Measurements from ENCODE around the gene FSIP1.

The FSIP1 gene

DNA sequence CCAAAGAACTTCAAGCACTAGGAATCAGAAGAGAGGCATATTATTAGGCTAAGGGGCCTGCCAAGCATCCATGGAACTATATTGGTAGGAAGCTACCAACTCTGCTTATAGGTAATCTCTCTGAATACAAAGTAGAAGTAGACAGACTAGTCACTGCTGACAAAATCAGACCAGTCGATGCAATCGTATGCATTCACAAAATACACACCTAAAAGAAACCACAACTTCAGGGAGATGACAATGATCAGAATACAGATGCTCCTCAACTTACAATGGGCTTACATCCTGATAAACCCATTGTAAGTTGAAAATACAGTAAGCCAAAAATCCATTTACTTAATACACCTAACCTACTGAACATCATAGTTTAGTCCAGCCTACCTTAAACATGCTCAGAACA is 94.7 kb downstream of the FSIP1 start:
- no peak for DNase-seq (ENCODE audit: low read depth in 2 of 2, low spot score in 1 of 2)

GRCh38 chr15:39685999-39686613 is 96.5 kb downstream of the FSIP1 start:
- DNase-seq (ENCODE audit: low read depth in 2 of 2, low spot score in 1 of 2) = no peak

DNA sequence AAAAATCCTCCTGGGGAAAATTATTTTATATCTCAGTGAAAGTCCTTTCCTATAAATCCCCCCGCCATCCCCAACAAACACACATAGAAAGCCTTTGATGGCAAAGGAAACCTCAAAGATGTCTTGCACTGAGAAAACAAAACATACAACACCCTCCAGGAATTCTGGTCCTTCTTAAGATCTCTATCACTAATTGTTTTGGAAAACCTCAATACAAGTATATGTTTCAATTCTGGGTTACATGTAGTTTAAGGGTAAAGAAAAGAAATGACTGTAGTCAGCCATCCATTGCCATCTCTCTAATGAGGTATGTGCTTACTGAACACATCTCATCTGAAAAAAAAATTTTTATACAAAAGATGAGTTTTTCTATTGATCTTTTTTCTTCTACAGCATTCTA is 97.3 kb downstream of the FSIP1 start:
- no peak for DNase-seq (ENCODE audit: low read depth in 2 of 2, low spot score in 1 of 2)

DNA sequence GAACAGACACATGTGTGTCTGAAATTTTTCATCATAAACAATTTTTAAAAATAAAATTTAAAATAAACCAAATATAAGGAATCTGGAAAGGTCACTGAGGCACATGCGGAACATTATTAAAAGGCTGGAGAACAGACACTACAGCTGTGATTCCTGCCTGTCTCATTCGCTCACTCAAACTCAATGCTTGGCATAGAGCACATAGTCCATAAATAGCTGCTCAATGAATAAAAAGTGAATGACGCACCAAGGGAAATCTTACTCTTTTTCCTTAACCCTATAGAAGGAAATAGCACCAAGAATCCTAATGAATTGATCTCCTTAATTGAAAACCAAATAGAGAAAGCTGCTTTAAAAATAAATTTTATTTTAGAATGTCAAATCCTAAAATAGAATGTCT is 98.4 kb downstream of the FSIP1 start:
- DNase-seq (ENCODE audit: low read depth in 2 of 2, low spot score in 1 of 2) = no peak

DNA sequence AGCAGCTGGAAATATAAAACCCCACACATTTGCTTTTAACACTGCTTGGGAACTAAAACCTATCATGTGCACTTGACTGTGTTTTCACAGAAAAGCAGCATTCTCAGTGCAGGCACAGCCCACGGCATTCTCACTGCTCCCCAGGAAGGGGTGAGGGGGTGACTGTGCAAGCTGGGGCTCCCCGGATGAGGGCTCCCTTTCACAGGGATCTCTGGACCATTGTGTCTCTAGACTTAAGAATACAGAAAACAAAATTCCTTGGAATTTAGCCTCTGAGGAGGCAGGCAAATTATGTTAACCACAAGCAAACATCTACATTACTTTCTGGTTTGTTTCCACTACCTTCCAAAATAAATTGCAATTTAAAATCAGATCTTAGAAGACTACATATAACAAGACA is 100.3 kb downstream of the FSIP1 start:
- no peak for DNase-seq (ENCODE audit: low read depth in 2 of 2, low spot score in 1 of 2)

- no peak for DNase-seq (ENCODE audit: low read depth in 2 of 2, low spot score in 1 of 2)
Measured at GRCh38 chr15:39680868-39681267, 101.8 kb downstream of the FSIP1 start.

- no peak for DNase-seq (ENCODE audit: low read depth in 2 of 2, low spot score in 1 of 2)
Measured at GRCh38 chr15:39672666-39673065, 110.0 kb downstream of the FSIP1 start.

GRCh38 chr15:39672184-39672583 is 110.5 kb downstream of the FSIP1 start:
- DNase-seq (ENCODE audit: low read depth in 2 of 2, low spot score in 1 of 2) = no peak

GRCh38 chr15:39670687-39671086 is 112.0 kb downstream of the FSIP1 start:
- DNase-seq (ENCODE audit: low read depth in 2 of 2, low spot score in 1 of 2) = no peak

- DNase-seq (ENCODE audit: low read depth in 2 of 2, low spot score in 1 of 2) = no peak
Measured at GRCh38 chr15:39669661-39670060, 113.0 kb downstream of the FSIP1 start.

- DNase-seq (ENCODE audit: low read depth in 2 of 2, low spot score in 1 of 2) = no peak
Measured at GRCh38 chr15:39669241-39669640, 113.4 kb downstream of the FSIP1 start.

- DNase-seq (ENCODE audit: low read depth in 2 of 2, low spot score in 1 of 2) = no peak
Measured at GRCh38 chr15:39668457-39668856, 114.2 kb downstream of the FSIP1 start.

- DNase-seq (ENCODE audit: low read depth in 2 of 2, low spot score in 1 of 2) = no peak
Measured at GRCh38 chr15:39667382-39668127, 115.1 kb downstream of the FSIP1 start.

GRCh38 chr15:39666677-39667076 is 116.0 kb downstream of the FSIP1 start:
- DNase-seq (ENCODE audit: low read depth in 2 of 2, low spot score in 1 of 2) = no peak

- no peak for DNase-seq (ENCODE audit: low read depth in 2 of 2, low spot score in 1 of 2)
Measured at GRCh38 chr15:39665629-39666250, 116.9 kb downstream of the FSIP1 start.

GRCh38 chr15:39663704-39664250 is 118.9 kb downstream of the FSIP1 start:
- DNase-seq (ENCODE audit: low read depth in 2 of 2, low spot score in 1 of 2) = no peak

- DNase-seq (ENCODE audit: low read depth in 2 of 2, low spot score in 1 of 2) = no peak
Measured at GRCh38 chr15:39661776-39662175, 120.9 kb downstream of the FSIP1 start.

- DNase-seq (ENCODE audit: low read depth in 2 of 2, low spot score in 1 of 2) = no peak
Measured at GRCh38 chr15:39658740-39659139, 123.9 kb downstream of the FSIP1 start.

GRCh38 chr15:39657668-39658067 is 125.0 kb downstream of the FSIP1 start:
- no peak for DNase-seq (ENCODE audit: low read depth in 2 of 2, low spot score in 1 of 2)

DNA sequence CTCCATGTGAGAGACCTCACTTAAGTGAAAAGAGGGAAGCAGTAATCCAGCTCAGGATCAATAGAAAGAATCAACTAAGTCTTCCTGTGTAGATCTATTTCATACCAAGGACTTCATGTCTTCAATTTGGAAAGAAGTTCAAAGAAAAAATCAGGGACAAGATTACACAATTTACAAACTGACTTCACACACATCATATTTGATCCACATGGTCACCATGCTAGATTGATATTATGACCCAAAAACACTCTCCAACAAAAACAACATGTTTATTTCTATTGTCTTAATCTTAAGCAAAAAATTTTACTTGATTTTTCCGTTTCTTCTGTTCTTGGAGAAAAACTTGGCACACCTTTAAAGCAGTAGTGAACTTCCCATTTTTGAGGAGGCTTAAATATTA is 125.5 kb downstream of the FSIP1 start:
- no peak for DNase-seq (ENCODE audit: low read depth in 2 of 2, low spot score in 1 of 2)

DNA sequence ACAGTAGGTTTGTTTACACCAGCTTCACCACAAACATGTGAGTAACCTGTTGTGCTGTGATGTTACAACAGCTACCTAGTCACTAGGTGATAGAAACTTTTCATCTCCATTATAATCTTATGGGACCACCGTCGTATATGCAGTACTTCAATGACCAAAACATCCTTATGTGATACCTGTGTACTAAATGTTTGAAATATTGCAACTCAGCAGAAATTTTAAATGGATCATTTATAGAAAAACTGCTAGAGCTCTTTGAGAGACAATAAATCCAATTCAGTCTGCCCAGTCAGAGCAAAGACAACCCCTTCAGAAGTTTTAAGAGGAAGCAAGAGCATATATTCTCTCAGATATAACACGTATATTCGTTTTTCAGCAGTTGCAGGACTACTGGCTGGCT is 128.3 kb downstream of the FSIP1 start:
- DNase-seq (ENCODE audit: low read depth in 2 of 2, low spot score in 1 of 2) = no peak

GRCh38 chr15:39651881-39652280 is 130.8 kb downstream of the FSIP1 start:
- DNase-seq (ENCODE audit: low read depth in 2 of 2, low spot score in 1 of 2) = no peak

All from stimulated activated CD8-positive, alpha-beta memory T cell treated with anti-CD3 and anti-CD28 coated beads, Interleukin-4, amount 100 ng/mL, for 1 hour (primary cell).